ENCODE data around the gene SCAMP5. TPM values are rescaled to one million over a fixed set of nuclear protein-coding genes. Genes with fewer than 3 reads are reported as not detected.

SCAMP5 gene
- total RNA-seq, 1 experiment from 2014 or later = 70.1 TPM

DNA sequence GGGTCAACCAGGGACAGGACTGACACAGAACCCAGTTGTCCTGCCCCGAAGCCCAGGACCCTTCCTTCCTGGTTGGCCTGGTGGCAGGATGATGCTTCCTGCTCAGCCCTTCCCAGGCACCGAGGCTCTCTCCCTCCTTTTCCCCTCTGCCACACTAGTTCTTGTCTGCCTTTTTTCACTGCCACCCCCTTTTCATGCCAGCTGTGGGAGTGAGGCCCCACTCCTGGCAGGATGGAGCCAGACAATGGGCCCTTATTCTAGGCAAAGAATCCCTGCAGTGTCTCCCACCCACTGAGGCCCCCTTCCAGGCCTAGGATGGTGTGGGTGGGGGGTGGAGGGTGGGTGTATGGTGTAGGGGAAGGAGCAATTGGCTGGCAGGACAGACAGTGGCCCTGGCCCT is 1.1 kb upstream of the SCAMP5 start:
- DNase-seq (ENCODE audit: low spot score) = no peak
- H3K27me3 Mint-ChIP-seq (ENCODE audit: low read depth) = peaks cover 22% of the 10 kb centered on the region
- ATAC-seq = no peak
- CTCF ChIA-PET = interaction anchor here (0.9 to 2.5 kb wide), 6 partner anchors 30 to 359 kb away, joined by 3 to 14 read pairs (median 6); partner anchors contain the start of gene RPP25
- no peak overlapping the region for H3K4me3 Mint-ChIP-seq
- POLR2A ChIA-PET = interaction anchor here (1.0 to 1.4 kb wide), 2 partner anchors 35 kb away, joined by 3 to 6 read pairs; no protein-coding TSS in a partner anchor
- peaks cover 20% of the 10 kb centered on the region for H3K4me1 Mint-ChIP-seq
- no peaks in the 10 kb centered on the region for H3K9me3 Mint-ChIP-seq
- H3K27ac Mint-ChIP-seq = no peak overlapping the region
- no peak for TF ChIP-seq CREM (CRISPR knock-in tag; IDR thresholded peaks at IDR 0.05)
- TF ChIP-seq, protein P1, sequence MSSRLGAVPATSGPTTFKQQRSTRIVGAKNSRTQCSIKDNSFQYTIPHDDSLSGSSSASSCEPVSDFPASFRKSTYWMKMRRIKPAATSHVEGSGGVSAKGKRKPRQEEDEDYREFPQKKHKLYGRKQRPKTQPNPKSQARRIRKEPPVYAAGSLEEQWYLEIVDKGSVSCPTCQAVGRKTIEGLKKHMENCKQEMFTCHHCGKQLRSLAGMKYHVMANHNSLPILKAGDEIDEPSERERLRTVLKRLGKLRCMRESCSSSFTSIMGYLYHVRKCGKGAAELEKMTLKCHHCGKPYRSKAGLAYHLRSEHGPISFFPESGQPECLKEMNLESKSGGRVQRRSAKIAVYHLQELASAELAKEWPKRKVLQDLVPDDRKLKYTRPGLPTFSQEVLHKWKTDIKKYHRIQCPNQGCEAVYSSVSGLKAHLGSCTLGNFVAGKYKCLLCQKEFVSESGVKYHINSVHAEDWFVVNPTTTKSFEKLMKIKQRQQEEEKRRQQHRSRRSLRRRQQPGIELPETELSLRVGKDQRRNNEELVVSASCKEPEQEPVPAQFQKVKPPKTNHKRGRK (CRISPR knock-in tag; IDR thresholded peaks at IDR 0.05; ENCODE audit: borderline replicate concordance) = no peak
- TF ChIP-seq SMAD3 (CRISPR knock-in tag; IDR thresholded peaks at IDR 0.05; ENCODE audit: borderline replicate concordance) = no peak
- TF ChIP-seq TCF7 (CRISPR knock-in tag; IDR thresholded peaks at IDR 0.05; ENCODE audit: low read depth) = no peak
- TF ChIP-seq, protein P2, sequence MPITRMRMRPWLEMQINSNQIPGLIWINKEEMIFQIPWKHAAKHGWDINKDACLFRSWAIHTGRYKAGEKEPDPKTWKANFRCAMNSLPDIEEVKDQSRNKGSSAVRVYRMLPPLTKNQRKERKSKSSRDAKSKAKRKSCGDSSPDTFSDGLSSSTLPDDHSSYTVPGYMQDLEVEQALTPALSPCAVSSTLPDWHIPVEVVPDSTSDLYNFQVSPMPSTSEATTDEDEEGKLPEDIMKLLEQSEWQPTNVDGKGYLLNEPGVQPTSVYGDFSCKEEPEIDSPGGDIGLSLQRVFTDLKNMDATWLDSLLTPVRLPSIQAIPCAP (CRISPR knock-in tag; IDR thresholded peaks at IDR 0.05) = no peak
- TF ChIP-seq ZNF396 (CRISPR knock-in tag; IDR thresholded peaks at IDR 0.05; ENCODE audit: borderline replicate concordance) = no peak
- TF ChIP-seq, protein P3, sequence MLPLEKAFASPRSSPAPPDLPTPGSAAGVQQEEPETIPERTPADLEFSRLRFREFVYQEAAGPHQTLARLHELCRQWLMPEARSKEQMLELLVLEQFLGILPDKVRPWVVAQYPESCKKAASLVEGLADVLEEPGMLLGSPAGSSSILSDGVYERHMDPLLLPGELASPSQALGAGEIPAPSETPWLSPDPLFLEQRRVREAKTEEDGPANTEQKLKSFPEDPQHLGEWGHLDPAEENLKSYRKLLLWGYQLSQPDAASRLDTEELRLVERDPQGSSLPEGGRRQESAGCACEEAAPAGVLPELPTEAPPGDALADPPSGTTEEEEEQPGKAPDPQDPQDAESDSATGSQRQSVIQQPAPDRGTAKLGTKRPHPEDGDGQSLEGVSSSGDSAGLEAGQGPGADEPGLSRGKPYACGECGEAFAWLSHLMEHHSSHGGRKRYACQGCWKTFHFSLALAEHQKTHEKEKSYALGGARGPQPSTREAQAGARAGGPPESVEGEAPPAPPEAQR (CRISPR knock-in tag; IDR thresholded peaks at IDR 0.05) = no peak
- no peak for TF ChIP-seq ATF1 (CRISPR knock-in tag; IDR thresholded peaks at IDR 0.05)
- TF ChIP-seq GABPB1 (CRISPR knock-in tag; IDR thresholded peaks at IDR 0.05) = no peak
- no peak for TF ChIP-seq TEAD1 (CRISPR knock-in tag; IDR thresholded peaks at IDR 0.05)
- TF ChIP-seq KAT7 (CRISPR knock-in tag; IDR thresholded peaks at IDR 0.05; ENCODE audit: borderline replicate concordance) = no peak
- peaks cover 13% of the 10 kb centered on the region for H3K36me3 Mint-ChIP-seq

DNA sequence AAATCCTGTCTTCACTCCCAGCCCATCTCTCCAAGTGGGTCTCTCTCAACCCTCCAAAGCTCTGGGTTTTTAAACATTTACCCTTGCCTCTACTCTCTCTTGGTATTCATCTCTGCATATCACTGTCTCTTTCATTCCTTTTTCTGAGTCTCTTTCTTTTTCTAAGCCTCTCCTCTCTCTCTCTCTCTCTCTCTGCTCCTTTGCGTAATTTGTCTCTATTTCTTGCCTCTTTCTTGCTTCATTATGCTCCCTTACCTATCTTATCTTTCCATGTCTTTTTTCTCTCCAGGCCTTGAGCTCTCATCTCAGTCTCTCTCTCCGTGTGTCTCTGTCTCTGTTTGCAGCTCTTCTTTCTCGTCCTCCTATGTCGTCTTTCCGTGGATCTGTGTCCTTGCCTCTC is 678 bp upstream of the SCAMP5 start:
- TF ChIP-seq, protein P4, sequence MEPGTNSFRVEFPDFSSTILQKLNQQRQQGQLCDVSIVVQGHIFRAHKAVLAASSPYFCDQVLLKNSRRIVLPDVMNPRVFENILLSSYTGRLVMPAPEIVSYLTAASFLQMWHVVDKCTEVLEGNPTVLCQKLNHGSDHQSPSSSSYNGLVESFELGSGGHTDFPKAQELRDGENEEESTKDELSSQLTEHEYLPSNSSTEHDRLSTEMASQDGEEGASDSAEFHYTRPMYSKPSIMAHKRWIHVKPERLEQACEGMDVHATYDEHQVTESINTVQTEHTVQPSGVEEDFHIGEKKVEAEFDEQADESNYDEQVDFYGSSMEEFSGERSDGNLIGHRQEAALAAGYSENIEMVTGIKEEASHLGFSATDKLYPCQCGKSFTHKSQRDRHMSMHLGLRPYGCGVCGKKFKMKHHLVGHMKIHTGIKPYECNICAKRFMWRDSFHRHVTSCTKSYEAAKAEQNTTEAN (CRISPR knock-in tag; IDR thresholded peaks at IDR 0.05) = no peak
- TF ChIP-seq RELA (CRISPR knock-in tag; IDR thresholded peaks at IDR 0.05; ENCODE audit: borderline replicate concordance) (no peak), ZNF138 (CRISPR knock-in tag; conservative IDR thresholded peaks at IDR 0.05) (no peak)

DNA sequence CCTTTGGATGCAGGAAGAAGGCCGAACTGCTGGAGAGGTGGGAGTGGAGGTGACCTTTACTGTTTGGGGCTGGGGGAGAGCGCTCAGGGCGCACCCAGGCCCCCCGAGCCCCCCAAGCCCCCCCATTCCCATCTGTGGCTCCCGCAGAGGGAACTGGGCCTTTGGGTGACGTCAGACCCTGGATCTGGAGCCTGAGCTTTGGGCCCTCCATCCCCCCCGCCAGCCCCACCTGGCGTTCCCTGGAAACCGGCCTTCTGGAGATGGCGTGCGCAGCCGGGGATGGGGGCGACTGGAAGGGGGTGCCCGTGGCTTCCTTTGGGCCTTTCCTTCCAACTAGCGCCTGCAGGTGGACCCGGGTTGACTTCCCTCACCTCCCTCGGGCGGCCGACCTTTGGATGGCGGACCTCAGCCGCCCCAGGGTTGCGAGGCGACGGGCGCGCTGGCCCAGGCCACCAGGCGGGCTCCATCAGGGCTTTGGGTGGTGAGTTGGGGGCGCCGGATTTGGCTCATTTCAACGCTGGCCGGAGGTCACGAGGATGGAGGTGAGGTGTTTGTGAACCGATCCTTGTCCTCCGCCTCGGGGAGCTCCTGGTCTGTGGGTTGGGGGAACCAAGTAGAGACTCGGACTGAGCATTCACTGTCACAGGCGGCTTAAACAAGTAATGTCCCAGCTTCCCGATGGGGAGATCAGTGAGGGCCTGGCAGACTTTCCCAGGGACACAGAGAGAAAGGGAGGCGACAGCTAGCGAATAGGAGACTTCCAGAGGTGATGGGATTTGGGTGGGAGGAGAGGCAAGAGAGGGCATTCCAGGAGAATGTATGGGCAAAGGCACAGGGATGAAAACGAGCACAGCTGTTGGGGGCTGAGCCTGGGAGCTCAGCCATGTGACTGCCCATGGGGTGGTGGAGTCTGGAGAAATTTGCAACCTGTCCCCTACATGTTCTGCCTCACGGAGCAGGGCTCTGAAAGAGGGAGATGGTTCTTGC is 709 bp downstream of the SCAMP5 start:
- TF ChIP-seq ETV6 (CRISPR knock-in tag; IDR thresholded peaks at IDR 0.05) (peak; percentile 32; the same call in 1 of the 2 replicates), SMAD4 (CRISPR knock-in tag; IDR thresholded peaks at IDR 0.05) (no peak), ZNF138 (CRISPR knock-in tag; conservative IDR thresholded peaks at IDR 0.05) (0 out of 2 replicates have a peak, but pooled peaks have one; percentile 46)
- TF ChIP-seq, protein P2 (CRISPR knock-in tag; IDR thresholded peaks at IDR 0.05) = 0 out of 2 replicates have a peak, but pooled peaks have one; percentile 21
- H3K4me3 Mint-ChIP-seq = peak overlapping the region; percentile 79
- CTCF ChIA-PET = interaction anchor here (0.6 to 2.7 kb wide), 21 partner anchors 12 to 372 kb away, joined by 3 to 17 read pairs (median 5); partner anchors contain the start of genes C15orf39, CSK, PPCDC and RPP25
- no peaks in the 10 kb centered on the region for H3K9me3 Mint-ChIP-seq
- peaks cover 18% of the 10 kb centered on the region for H3K27me3 Mint-ChIP-seq (ENCODE audit: low read depth)
- ATAC-seq (peak; percentile 46), DNase-seq (ENCODE audit: low spot score) (peak; percentile 59)
- H3K36me3 Mint-ChIP-seq = peaks cover 14% of the 10 kb centered on the region
- POLR2A ChIA-PET = interaction anchor here (0.5 to 1.4 kb wide), 6 partner anchors 22 to 604 kb away, joined by 3 to 14 read pairs (median 4); partner anchors contain the start of genes RPP25 and SIN3A
- peaks cover 20% of the 10 kb centered on the region for H3K4me1 Mint-ChIP-seq
- H3K27ac Mint-ChIP-seq = no peak overlapping the region

More for the DNA sequence above, 678 bp upstream of the SCAMP5 start:
- ATAC-seq (no peak), DNase-seq (ENCODE audit: low spot score) (no peak)
- H3K9me3 Mint-ChIP-seq = no peaks in the 10 kb centered on the region
- CTCF ChIA-PET = interaction anchor here (0.6 to 2.7 kb wide), 21 partner anchors 13 to 359 kb away, joined by 3 to 17 read pairs (median 5); partner anchors contain the start of genes C15orf39, CSK, PPCDC and RPP25
- POLR2A ChIA-PET = interaction anchor here (0.7 to 1.4 kb wide), 7 partner anchors 29 to 206 kb away, joined by 3 to 14 read pairs (median 4); partner anchors contain the start of genes PPCDC and RPP25
- H3K27me3 Mint-ChIP-seq (ENCODE audit: low read depth) = peaks cover 22% of the 10 kb centered on the region
- H3K4me3 Mint-ChIP-seq = peak overlapping the region; percentile 79
- H3K27ac Mint-ChIP-seq = no peak overlapping the region
- H3K4me1 Mint-ChIP-seq = peaks cover 20% of the 10 kb centered on the region
- peaks cover 14% of the 10 kb centered on the region for H3K36me3 Mint-ChIP-seq

All from WTC11 (cell line).